Stimulated activated CD8-positive, alpha-beta memory T cell treated with anti-CD3 and anti-CD28 coated beads, Interleukin-15, amount 100 ng/mL, for 4 hours (primary cell): ENCODE data around the gene RBM22.
A peak's percentile ranks its signal among the peaks of the same experiment; 100 is the strongest.

Experiments used
- DNase-seq, 2 donors: peaks; one replicate each; pipeline ENCODE4 v3.0.0-alpha.2; 2020; ENCODE audit warnings: low read depth in 2 of 2

RBM22 gene

DNA sequence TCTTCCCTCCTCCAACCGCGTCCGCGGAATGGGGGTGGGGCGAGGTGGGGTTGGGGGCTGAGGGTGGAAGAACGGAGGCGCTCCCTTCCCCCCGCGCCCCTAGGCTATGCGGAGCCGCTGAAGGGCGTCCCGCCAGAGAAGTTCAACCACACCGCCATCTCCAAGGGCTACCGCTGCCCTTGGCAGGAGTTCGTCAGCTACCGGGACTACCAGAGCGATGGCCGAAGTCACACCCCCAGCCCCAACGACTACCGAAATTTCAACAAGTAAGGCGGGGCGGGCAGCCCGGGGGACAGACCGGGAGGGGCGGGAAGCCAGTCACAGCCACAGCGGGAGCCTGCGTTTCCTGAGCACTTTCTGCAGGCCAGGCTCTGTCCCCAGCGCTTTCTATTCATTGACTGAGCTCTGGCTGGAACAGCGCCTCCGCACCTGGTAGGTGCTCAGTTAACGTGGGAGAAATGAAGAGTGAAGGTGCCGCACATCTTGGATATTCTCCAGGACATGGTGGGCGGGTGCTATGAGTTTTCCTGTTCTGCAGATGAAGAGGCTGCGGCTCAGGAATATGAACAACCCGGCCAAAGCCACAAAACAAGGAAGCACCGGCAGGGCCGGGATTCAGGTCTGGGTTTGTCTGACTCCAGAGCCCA lies 28.5 kb downstream of the RBM22 start:
- DNase-seq: peak in 1 of 2 donors; percentile 6

DNA sequence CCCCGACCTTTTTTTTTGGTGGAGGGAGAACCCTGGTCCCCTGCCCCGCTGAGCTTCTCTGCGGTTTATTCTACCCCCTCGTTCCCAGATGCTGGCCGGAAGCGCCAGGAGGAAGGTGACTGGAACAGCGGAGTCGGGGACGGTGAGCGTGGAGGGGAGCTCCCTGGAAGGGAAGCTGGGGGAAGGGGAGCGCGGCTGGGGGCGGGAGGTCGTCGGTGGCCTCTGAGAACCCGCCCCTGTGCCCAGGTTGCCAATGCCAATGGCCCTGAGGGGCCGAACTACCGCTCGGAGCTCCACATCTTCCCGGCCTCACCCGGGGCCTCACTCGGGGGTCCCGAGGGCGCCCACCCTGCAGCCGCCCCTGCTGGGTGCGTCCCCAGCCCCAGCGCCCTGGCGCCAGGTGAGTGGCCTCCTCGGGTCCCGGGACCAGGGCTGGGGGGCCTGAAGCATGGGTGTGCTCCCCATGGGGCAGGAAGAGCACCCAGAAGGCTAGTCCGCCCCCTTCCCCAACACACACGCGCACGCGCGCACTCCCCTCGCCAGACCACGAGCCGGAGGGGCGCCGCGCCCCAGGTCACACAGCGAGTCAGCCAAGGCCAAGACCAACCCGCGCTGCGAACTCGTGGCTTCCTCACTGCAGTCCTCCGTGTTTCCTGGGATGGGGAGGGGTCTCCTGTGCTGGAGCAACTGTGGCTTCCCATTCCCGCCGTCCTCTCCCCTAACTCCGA lies 29.2 kb downstream of the RBM22 start:
- DNase-seq: no peak

DNA sequence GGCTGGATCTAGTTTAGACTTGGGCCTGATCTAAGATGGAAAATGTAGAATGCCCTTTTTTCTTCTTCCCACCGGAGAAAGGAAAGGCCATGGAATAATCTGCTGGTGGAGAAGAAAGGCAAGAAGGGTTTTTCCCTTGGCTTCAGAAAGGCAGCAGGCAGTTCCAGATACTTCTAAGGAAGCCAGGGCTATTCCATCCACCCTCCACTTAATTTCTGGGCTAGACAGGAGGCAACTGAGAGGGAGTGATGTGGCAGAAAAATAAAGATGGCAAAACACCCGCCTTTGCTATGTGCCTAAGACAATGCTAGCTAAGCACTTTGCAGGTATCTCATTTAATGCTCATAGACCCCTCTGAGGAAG lies 29.9 kb downstream of the RBM22 start:
- no peak for DNase-seq

DNA sequence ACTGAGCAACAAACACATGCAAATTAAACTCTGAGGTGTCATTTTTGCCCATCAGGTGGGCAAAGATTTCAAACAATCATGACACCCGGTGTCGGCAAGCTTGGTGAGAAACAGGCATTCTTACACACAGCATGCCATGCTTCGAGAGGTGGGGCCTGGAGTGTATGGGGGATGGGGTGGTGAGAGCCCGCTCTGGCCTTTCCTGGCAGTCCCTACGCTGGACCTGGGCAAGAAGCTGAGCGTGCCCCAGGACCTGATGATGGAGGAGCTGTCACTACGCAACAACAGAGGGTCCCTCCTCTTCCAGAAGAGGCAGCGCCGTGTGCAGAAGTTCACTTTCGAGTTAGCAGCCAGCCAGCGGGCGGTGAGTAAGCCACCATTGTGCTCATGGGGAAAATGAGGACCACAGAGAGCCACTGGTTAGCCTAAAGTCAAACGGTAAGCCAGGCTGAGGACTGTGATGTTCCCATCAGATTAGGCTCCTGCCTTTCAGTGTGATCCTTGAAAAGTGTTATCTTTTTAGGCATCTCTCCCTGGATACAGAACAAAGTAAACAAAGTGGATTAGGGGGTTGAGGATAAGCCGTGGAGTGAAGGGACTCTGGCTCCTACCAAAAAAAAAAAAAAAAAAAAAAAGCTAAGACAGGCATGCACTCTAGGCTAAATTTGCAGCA lies 30.5 kb downstream of the RBM22 start:
- no peak for DNase-seq

DNA sequence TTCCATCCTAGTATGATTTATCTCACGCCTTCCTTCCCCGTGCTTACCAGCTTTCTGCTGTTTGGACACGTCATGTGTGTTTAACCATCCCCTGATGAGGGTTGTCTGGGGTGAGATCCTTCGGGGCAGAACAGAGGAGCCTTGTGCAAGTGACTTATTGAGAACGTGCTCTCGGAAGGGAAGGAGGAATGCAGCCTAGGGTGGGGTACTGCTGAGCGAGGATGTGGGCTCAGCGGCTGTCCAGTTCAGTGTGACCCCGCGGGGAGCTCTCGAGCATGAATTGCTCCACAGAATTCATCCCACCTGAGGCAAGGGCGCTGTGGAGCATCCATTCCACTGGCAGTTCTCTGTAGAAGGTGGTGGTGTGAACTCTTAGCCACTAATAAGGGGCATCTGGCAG lies 35.8 kb downstream of the RBM22 start:
- DNase-seq: no peak

DNA sequence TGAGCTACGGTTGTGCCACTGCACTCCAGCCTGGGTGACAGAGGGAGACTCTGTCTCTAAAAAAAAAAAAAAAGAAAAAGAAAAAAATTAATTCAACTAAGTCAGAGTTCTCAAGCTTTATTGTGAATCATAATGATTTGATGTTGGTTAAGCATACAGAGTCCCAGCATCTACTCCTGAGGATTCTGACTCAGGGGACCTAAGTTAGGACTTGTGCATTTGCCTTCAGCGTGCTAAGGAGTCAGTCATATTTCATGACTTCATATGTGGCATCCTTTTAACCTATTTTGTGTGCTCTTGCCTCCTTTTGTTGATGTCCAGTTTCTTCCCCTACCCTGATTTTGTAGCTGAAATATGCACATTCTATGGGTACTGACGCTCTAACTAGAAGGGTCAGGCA lies 36.9 kb downstream of the RBM22 start:
- DNase-seq: no peak

DNA sequence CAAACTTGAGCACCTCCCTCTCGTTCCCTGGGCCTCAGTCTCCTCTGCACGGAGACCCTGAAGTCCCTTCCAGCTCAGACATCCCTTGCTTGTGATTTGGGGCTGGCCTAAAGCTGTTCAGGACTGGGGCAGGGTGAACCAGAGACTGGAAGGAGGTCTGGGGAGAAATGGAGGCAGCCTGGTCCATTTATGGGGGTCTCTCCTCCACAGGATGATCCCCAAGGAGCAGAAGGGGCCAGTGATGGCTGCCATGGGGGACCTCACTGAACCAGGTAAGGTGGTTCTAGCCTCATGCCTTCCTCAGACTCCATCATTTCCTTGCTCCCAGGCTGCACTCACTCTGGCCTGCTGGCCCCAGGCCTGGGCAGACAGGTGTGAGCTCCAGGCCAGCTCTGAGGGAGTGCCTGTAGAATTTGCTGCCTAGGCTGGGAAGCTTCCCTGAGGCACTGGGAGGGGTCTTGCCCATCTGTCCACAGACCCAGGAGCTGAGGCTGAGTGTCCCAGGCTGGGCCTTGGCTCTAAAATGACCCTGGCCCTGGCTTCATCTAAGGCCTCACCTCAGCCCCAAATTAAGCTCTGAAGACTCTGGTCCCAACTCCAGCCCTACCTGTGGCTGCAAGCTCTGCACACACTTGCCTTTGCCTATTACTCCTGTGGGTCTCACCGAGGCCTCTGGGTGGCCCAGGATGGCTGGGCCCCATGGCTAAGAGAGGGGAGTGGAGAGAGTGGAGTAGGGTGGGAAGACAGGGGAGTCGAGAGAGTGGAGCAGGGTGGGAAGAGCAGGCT lies 37.9 kb downstream of the RBM22 start:
- no peak for DNase-seq

DNA sequence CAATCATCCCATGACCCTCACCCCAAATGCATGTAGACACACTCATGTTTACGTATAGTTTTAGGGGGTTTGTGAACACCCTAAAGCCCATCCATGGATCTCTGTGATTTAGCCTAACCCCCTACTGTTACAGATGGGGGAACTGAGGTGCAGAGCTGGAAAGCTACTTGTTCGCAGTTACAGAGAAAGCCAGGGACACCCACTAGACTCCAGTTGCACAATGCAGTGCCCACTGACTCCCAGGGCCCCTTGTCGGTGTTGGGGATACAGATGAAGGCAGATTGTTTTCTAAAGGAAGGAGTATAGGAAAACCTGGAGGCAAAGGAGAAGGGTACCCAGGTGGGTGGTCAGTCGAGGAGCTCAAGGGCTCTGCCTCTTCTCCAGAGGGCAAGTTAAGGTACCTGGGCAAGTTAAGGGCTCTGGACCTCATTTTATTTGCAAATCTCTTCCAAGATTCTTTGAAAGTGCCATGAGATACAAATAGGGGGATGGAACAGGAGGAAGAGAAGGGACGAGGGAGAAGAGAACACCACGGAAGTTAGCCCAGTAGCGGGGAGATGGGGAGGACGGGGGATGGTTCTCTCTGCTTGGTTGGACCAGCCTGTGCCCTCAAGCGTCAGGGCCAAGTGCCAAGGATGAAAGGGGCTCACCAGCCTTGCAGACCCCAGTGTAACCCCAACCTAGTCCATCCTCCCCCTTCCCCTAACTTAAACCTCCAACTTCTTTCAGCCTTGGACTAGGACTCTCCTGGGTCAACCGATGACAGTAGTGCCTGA lies 38.9 kb downstream of the RBM22 start:
- DNase-seq: no peak

DNA sequence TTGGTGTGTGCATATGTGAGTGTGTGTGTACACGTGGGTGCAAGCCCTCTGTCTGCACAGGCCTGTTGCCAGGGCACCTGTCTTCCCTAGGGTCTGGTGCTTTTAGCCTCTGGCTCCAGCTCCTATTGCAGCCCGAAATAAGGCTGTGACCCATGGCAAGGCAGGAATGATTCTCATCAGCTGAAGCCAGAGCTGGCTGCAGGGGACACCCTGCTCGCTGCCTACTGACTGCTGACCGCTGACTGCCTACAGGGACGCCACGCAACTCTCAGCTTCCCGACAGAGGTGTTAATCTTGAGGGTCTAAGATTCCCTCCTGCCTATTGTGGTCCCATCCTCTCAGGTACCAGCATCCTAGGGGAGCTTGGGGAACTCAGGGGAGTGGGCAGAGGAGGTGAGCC lies 39.8 kb downstream of the RBM22 start, which contains the start of gene MYOZ3:
TSS of gene MYOZ3 (plus strand) at position 166 of the 400 bp plus-strand sequence. CDS start 1,691 bp downstream, outside the sequence.
- no peak for DNase-seq

DNA sequence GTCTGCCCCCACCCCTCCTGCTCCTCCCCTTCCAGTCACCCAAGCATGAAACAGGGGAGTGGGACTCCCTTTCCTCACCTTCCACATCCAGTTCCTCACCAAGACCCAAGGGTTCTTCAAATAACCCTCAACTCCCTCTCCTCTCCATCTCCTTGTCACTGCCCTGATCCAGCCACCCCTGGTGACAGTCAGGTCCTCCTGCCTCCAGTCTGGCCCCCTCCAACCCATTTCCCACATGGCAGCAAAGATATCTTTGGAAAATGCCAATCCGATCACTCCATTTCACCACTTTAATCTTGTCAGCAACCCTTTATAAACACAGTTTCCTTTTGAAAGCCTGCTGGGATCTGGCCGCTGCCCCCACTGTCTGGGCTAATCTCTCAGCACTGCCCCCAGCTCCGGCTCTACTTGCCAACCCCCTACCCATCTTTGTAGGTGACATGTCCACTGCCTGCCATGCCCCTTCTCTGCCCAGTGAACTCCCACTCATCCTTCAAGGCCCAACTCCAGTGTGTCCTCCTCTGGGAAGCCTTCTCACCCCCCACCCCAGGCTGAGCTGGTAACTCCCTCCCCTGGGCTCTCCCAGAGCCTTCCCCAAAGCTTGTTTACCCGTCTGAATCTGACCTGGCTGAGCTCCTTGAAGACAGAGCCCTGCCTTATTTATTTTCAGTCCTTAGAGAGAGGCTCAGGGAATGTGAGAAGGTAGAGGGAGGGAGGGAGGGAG lies 40.6 kb downstream of the RBM22 start:
- DNase-seq: no peak

DNA sequence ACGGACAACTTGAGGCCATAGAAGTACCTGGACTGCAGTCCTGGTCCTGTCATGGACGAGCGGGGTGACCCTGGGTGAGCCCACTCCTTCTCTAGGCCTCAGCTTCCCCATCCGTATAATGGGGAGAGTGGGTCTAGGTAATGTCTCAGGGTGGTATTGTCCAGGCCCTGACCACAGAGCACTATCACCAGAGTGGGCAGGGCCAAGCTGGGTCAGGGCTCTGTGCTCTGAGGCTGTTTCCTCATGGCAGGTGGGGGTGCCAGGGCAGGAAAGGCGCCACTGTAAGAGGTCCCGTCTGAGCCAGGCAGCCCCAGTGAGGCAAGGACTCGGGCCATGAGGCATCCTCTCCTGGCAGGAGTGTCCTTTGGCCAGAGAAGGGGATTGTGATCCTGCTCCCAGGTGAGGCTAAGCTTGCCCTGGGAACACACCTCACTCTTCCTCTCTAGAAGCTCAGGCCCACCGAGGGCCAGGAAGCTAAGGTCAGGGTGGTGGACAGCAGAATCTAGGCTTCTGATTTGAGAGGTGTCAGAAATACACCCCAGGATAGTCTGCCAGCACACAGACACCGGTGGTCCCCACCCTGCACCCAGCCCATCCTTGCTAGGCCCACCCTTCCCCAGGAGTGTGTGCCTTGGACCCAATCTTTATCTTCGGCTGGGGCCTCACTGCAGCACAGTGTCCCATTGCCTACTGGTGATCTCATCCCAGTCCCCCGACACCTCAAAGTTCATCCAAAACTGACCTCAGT lies 41.3 kb downstream of the RBM22 start:
- DNase-seq: no peak

DNA sequence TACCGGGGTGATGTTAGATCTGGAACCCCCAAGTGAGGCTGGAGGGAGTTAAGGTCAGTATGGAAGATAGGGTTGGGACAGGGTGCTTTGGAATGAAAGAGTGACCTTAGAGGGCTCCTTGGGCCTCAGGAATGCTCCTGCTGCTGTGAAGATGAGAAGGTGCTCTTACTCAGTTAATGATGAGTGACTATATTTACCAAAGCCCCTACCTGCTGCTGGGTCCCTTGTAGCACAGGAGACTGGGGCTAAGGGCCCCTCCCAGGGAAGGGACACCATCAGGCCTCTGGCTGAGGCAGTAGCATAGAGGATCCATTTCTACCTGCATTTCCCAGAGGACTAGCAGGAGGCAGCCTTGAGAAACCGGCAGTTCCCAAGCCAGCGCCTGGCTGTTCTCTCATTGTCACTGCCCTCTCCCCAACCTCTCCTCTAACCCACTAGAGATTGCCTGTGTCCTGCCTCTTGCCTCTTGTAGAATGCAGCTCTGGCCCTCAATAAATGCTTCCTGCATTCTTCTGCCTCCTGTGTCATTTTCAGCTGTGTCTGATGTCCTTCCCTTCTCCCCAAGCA lies 42.1 kb downstream of the RBM22 start:
- DNase-seq: no peak

DNA sequence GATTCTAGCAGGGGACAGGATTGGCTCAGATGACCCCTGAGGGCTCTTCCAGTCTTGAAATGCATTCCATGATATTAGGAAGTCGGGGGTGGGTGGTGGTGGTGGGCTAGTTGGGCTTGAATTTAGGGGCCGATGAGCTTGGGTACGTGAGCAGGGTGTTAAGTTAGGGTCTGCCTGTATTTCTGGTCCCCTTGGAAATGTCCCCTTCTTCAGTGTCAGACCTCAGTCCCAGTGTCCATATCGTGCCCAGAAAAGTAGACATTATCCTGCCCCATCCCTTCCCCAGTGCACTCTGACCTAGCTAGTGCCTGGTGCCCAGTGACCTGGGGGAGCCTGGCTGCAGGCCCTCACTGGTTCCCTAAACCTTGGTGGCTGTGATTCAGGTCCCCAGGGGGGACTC lies 42.7 kb downstream of the RBM22 start:
- DNase-seq: no peak

DNA sequence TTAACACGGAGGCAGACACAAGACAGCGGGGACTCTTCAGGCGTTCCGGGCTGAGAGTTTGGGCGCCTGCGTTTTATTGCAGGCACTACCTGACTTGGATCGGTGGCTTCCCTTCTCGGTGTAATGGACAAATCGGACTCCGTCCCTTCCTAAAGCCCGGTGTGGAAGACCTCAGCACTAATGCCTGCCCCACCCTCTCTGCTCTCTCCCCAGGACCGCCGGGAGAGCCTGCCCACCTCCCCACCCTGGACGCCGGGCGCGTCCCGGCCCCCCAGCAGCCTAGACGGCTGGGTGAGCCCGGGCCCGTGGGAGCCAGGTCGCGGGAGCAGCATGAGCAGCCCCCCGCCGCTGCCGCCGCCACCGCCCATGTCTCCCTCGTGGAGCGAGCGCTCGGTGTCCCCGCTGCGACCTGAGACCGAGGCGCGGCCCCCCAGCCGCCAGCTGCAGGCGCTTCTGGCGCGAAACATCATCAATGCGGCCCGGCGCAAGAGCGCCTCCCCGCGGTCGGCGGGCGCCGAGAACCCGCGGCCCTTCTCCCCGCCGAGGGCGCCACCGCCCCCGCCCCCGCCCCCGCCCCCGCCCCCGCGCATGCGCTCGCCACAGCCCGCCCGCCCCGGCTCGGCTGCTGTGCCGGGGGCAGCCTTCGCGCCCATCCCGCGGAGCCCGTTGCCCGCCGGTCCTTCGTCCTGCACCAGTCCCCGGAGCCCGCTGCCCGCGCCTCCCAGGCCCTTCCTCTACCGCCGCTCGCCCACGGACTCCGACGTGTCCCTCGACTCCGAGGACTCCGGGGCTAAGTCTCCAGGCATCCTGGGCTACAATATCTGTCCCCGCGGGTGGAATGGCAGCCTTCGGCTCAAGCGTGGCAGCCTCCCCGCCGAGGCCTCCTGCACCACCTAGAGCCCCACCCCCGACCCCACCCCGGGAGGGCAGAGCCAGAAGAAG lies 44.4 kb downstream of the RBM22 start:
- DNase-seq: peak; percentile 40 to 61

DNA sequence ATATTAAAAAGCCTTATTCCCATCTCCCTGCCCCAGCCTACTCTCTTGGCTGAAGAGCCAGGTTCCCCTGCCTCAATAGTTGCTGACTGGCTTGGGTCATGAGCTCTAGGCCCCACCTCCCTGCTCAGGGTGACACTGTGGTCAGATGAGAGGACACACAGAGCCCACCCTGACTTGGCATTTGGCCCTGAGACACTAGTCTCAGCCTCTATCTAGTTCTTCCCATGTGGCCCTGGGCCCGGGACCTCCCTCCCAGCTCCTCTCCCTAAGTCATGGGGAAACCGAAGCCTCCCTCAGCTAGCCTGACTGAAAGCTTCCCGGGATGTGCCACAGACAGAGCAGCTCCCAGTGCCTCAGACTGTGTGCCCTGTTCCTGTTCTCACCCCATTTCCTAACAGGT lies 45.6 kb downstream of the RBM22 start:
- no peak for DNase-seq

DNA sequence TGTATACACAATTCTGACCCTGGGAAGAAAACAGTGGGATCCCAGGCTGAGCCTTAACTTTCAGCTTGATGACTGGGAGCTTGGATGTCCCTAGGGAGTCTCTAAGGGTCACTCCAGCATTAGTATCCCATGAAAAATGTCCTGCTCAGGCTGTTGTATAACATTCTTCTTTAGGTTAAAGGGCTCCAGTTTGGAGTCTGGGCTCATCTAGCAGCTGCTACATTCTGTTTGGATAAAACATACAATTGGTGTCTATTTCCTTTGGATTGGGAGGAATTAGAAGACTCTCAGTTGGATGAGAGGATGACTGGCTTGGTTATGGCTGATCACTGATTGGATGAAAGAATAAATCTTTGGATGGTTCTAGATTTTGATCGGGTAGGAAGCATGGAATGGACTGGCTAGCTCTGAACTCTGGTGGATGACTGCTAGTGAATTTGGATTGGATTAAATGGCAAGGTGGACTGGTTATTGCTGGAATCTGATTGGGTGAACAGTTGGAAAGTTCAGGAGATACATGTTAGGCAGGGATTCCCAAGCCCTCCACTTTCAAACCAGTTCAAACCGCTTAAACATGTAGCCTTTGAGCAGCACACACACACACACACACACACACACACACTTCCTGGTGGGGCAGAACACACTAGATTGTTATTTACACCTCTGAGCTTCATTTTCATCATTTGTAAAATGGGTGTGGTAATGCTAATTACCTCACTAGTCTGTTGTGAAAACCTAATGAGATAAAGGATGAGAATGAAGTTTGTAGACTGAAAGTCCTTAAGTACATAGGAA lies 46.9 kb downstream of the RBM22 start:
- DNase-seq: no peak

DNA sequence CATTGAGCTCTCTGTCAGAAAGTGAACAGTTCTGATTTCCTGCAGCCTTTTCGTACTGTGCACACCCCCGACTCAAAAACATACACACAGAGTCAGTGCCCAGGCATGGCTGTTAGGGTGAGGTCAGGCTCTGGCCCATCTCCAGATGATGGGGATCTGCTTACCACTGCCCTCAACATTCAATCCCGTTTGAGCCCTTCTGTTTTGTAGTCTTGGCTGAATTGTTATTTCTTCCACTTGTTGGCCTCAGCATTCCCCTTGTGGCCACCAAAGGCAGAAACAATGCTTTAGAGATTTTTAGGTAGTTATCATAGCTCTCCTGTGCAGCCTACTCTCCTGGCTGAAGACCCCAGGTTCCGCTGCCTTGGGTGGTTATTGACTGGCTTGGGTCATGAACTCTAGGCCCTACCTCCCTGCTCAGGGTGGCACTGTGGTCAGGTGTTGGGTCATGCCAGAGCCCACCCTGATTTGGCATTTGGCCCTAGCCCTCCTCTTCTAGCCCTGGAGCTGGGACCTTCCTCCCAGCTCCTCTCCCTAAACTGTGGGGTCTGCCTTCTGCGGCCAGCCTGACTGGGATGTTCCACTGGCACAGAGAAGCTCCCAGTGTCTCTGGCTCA lies 47.6 kb downstream of the RBM22 start:
- DNase-seq: no peak
